Inflammatory macrophage treated with lipopolysaccharide for 1 hour (primary cell): Measurements from ENCODE around the gene EPN2.

Experiments used
- DNase-seq, 2 donors: peaks; one replicate each; pipeline ENCODE4 v3.0.0-alpha.2; 2020 to 2022

The EPN2 gene

GRCh38 chr17:19369107-19369778 lies 132.1 kb downstream of the EPN2 start:
- DNase-seq, result no peak

- peak; percentile 46 to 74 for DNase-seq
Observed at GRCh38 chr17:19369846-19370492, 132.8 kb downstream of the EPN2 start.

GRCh38 chr17:19370493-19370960 lies 133.4 kb downstream of the EPN2 start:
- DNase-seq, result peak; percentile 69 to 75

- peak in 1 of 2 donors; percentile 29 for DNase-seq
Observed at GRCh38 chr17:19371259-19372010, 134.3 kb downstream of the EPN2 start.

GRCh38 chr17:19372011-19372370 lies 134.8 kb downstream of the EPN2 start:
- no peak for DNase-seq

GRCh38 chr17:19372439-19372838 lies 135.3 kb downstream of the EPN2 start:
- DNase-seq, result no peak

GRCh38 chr17:19372866-19373504 lies 135.8 kb downstream of the EPN2 start:
- DNase-seq, result peak in 1 of 2 donors; percentile 44

GRCh38 chr17:19374136-19374535 lies 137.0 kb downstream of the EPN2 start:
- no peak for DNase-seq

GRCh38 chr17:19375732-19376131 lies 138.6 kb downstream of the EPN2 start:
- DNase-seq, result no peak

GRCh38 chr17:19376811-19377210 lies 139.6 kb downstream of the EPN2 start:
- no peak for DNase-seq

- DNase-seq, result peak; percentile 98
Observed at GRCh38 chr17:19377602-19378415, 140.6 kb downstream of the EPN2 start.

- peak in 1 of 2 donors; percentile 39 for DNase-seq
Observed at GRCh38 chr17:19378416-19379360, 141.5 kb downstream of the EPN2 start, which contains the start of gene MAPK7. MAPK7 (plus strand) TSS chr17:19378498; CDS start chr17:19378901, 403 bp downstream.

GRCh38 chr17:19379361-19380065 lies 142.3 kb downstream of the EPN2 start:
- DNase-seq, result no peak

- no peak for DNase-seq
Observed at GRCh38 chr17:19380481-19381301, 143.5 kb downstream of the EPN2 start.

- DNase-seq, result no peak
Observed at GRCh38 chr17:19381361-19381740, 144.2 kb downstream of the EPN2 start.

- DNase-seq, result no peak
Observed at GRCh38 chr17:19381741-19382444, 144.7 kb downstream of the EPN2 start.

- no peak for DNase-seq
Observed at GRCh38 chr17:19382531-19383444, 145.6 kb downstream of the EPN2 start.
